ENCODE results near the gene MPP4. TPM values are rescaled to one million over a fixed set of nuclear protein-coding genes. Genes with fewer than 3 reads are reported as not detected.

The MPP4 gene
- total RNA-seq, 1 donor from 2014 or later = not detected

GRCh38 chr2:201642086-201642578 is 56.3 kb downstream of the MPP4 start:
- FAIRE-seq (no peak), DNase-seq (ENCODE audit: low read depth) (no peak)
- Histone ChIP-seq H3K36me3 (ENCODE audit: control insufficient read depth, insufficient read depth, low read length) (peaks cover 5% of the 10 kb centered on the region), H3K4me3 (ENCODE audit: low read depth, low read length) (peak overlapping the region; percentile 86), H3K27me3 (ENCODE audit: control insufficient read depth, insufficient read depth, low read length) (no peaks in the 10 kb centered on the region)
- no peak for TF ChIP-seq CTCF (IDR thresholded peaks at IDR 0.05; ENCODE audit: insufficient read depth, low read length, severe bottlenecking)

- no peak for TF ChIP-seq CTCF (IDR thresholded peaks at IDR 0.05; ENCODE audit: insufficient read depth, low read length, severe bottlenecking)
Measured at GRCh38 chr2:201639205-201639604, 59.2 kb downstream of the MPP4 start.

GRCh38 chr2:201638326-201638725 is 60.1 kb downstream of the MPP4 start:
- no peak for TF ChIP-seq CTCF (IDR thresholded peaks at IDR 0.05; ENCODE audit: insufficient read depth, low read length, severe bottlenecking)
- FAIRE-seq (no peak), DNase-seq (ENCODE audit: low read depth) (no peak)

More at GRCh38 chr2:201639205-201639604, 59.2 kb downstream of the MPP4 start:
- no peak for FAIRE-seq
- Histone ChIP-seq H3K4me3 (ENCODE audit: low read depth, low read length) (no peak overlapping the region), H3K27me3 (ENCODE audit: control insufficient read depth, insufficient read depth, low read length) (no peaks in the 10 kb centered on the region), H3K36me3 (ENCODE audit: control insufficient read depth, insufficient read depth, low read length) (peaks cover 9% of the 10 kb centered on the region)
- DNase-seq (ENCODE audit: low read depth) = no peak

GRCh38 chr2:201633661-201634249 is 64.7 kb downstream of the MPP4 start:
- H3K36me3 ChIP-seq (ENCODE audit: control insufficient read depth, insufficient read depth, low read length) = peaks cover 12% of the 10 kb centered on the region
- no peak for FAIRE-seq

More at GRCh38 chr2:201638326-201638725, 60.1 kb downstream of the MPP4 start:
- H3K36me3 ChIP-seq (ENCODE audit: control insufficient read depth, insufficient read depth, low read length) = peaks cover 11% of the 10 kb centered on the region
- H3K27me3 ChIP-seq (ENCODE audit: control insufficient read depth, insufficient read depth, low read length) = no peaks in the 10 kb centered on the region
- no peak overlapping the region for H3K4me3 ChIP-seq (ENCODE audit: low read depth, low read length)

GRCh38 chr2:201631041-201631440 is 67.4 kb downstream of the MPP4 start:
- Histone ChIP-seq H3K36me3 (ENCODE audit: control insufficient read depth, insufficient read depth, low read length) (peaks cover 13% of the 10 kb centered on the region), H3K27me3 (ENCODE audit: control insufficient read depth, insufficient read depth, low read length) (no peaks in the 10 kb centered on the region), H3K4me3 (ENCODE audit: low read depth, low read length) (no peak overlapping the region)
- no peak for TF ChIP-seq CTCF (IDR thresholded peaks at IDR 0.05; ENCODE audit: insufficient read depth, low read length, severe bottlenecking)
- no peak for DNase-seq (ENCODE audit: low read depth)
- no peak for FAIRE-seq

More at GRCh38 chr2:201633661-201634249, 64.7 kb downstream of the MPP4 start:
- DNase-seq (ENCODE audit: low read depth) = no peak
- Histone ChIP-seq H3K4me3 (ENCODE audit: low read depth, low read length) (no peak overlapping the region), H3K27me3 (ENCODE audit: control insufficient read depth, insufficient read depth, low read length) (no peaks in the 10 kb centered on the region)
- TF ChIP-seq CTCF (IDR thresholded peaks at IDR 0.05; ENCODE audit: insufficient read depth, low read length, severe bottlenecking) = no peak

- Histone ChIP-seq H3K4me3 (ENCODE audit: low read depth, low read length) (no peak overlapping the region), H3K27me3 (ENCODE audit: control insufficient read depth, insufficient read depth, low read length) (no peaks in the 10 kb centered on the region), H3K36me3 (ENCODE audit: control insufficient read depth, insufficient read depth, low read length) (peaks cover 14% of the 10 kb centered on the region)
- no peak for FAIRE-seq
- DNase-seq (ENCODE audit: low read depth) = no peak
- TF ChIP-seq CTCF (IDR thresholded peaks at IDR 0.05; ENCODE audit: insufficient read depth, low read length, severe bottlenecking) = no peak
Measured at GRCh38 chr2:201630577-201630976, 67.9 kb downstream of the MPP4 start.
